ENCODE results near the gene LRIF1. TPM values are rescaled to one million over a fixed set of nuclear protein-coding genes. Genes with fewer than 3 reads are reported as not detected.

LRIF1 gene
- total RNA-seq, 2 donors from 2014 or later, result 14.3 to 15.4 TPM

- intact Hi-C loops (cut with DNase I), result no loop called here
- ATAC-seq, result no peak
- no peak for DNase-seq
Measured at GRCh38 chr1:110899458-110899843, 64.3 kb downstream of the LRIF1 start.

GRCh38 chr1:110898734-110899457 is 64.8 kb downstream of the LRIF1 start:
- DNase-seq (no peak), ATAC-seq (no peak)
- intact Hi-C loops (cut with DNase I), result no loop called here

- intact Hi-C loops (cut with DNase I), result no loop called here
- DNase-seq, result no peak
- no peak for ATAC-seq
Measured at GRCh38 chr1:110897681-110898080, 66.0 kb downstream of the LRIF1 start.

Other genes starting within 250 kb of the LRIF1 start
- 10 to 100 TPM; 19.8 to 37.8 TPM for gene CD53, start 90.8 kb downstream of the LRIF1 start, total RNA-seq
- 10 to 100 TPM; 43.5 to 44.6 TPM for gene DRAM2, start 176.2 kb upstream of the LRIF1 start, total RNA-seq
- 10 to 100 TPM; 15.8 to 17.6 TPM for gene CEPT1, start 176.3 kb upstream of the LRIF1 start, total RNA-seq
- 10 to 100 TPM in 1 of 2 donors, 1 to 10 TPM in 1; 8.6 to 10.6 TPM for gene DENND2D, start 236.7 kb upstream of the LRIF1 start, total RNA-seq